CD14-positive monocyte (primary cell): ENCODE results near the gene KCNC1. TPM values are rescaled to one million over a fixed set of nuclear protein-coding genes. Genes with fewer than 3 reads are reported as not detected.

Source experiments
- DNase-seq, 3 donors: peaks; one replicate each; pipeline ENCODE4 v3.0.0-alpha.2; 2011 to 2022
- H2AFZ ChIP-seq: 2 replicates; pipeline ENCODE4 v1.6.0; 2012; ENCODE audit warnings: mild to moderate bottlenecking, low read depth, low read length, inconsistent platforms; ENCODE audit not compliant: insufficient read depth, poor library complexity, severe bottlenecking
- H3K27ac ChIP-seq, 2 donors: 1 replicate in 1 of 2; 2 replicates in 1 of 2; pipeline ENCODE4 v1.5.1; 2012 to 2013; ENCODE audit warnings: low read length in 2 of 2, control low read depth in 1 of 2, inconsistent platforms in 1 of 2, low read depth in 1 of 2, mild to moderate bottlenecking in 1 of 2
- H3K27me3 ChIP-seq, 2 donors: one replicate each; pipeline versions ENCODE4 v1.6.0 to v1.6.1; 2011 to 2013; ENCODE audit warnings: low read length in 2 of 2; ENCODE audit not compliant: control insufficient read depth in 2 of 2, insufficient read depth in 2 of 2
- H3K36me3 ChIP-seq, 2 donors: replicated peaks in 1 of 2; 1 replicate in 1 of 2; 2 replicates in 1 of 2; pipeline versions ENCODE4 v1.5.1 to v1.6.1; 2012 to 2013; ENCODE audit warnings: low read length in 2 of 2, control low read depth in 1 of 2, inconsistent platforms in 1 of 2, mild to moderate bottlenecking in 1 of 2; ENCODE audit not compliant: insufficient read depth in 2 of 2, control insufficient read depth in 1 of 2
- H3K4me1 ChIP-seq, 2 donors: 1 replicate in 1 of 2; 2 replicates in 1 of 2; pipeline versions ENCODE4 v1.5.1 to v1.6.1; 2012 to 2013; ENCODE audit warnings: low read length in 2 of 2, control low read depth in 1 of 2, inconsistent platforms in 1 of 2, mild to moderate bottlenecking in 1 of 2, moderate library complexity in 1 of 2; ENCODE audit not compliant: insufficient read depth in 2 of 2, control insufficient read depth in 1 of 2
- H3K4me2 ChIP-seq: replicated peaks from 2 replicates; pipeline ENCODE3; 2012; ENCODE audit warnings: low read length, moderate library complexity, mild to moderate bottlenecking; ENCODE audit not compliant: poor library complexity, severe bottlenecking; ENCODE audit errors: extremely low read depth
- H3K4me3 ChIP-seq, 3 experiments: fragments of 200-600 bp in 1 of 3; sonication (generic) in 1 of 3; replicated peaks in 1 of 3; 1 replicate in 2 of 3; 2 replicates in 1 of 3; pipeline ENCODE4 v1.5.1; 2011 to 2013; ENCODE audit warnings: low read length in 3 of 3, mild to moderate bottlenecking in 3 of 3, control low read depth in 2 of 3, low read depth in 2 of 3, inconsistent platforms in 1 of 3, moderate library complexity in 1 of 3
- H3K79me2 ChIP-seq: 2 replicates; pipeline ENCODE4 v1.6.0; 2012; ENCODE audit warnings: mild to moderate bottlenecking, control low read depth, inconsistent platforms, low read length, moderate library complexity; ENCODE audit not compliant: insufficient read depth
- H3K9ac ChIP-seq: 2 replicates; pipeline ENCODE4 v1.6.0; 2017; ENCODE audit warnings: low read length, mild to moderate bottlenecking; ENCODE audit not compliant: insufficient read depth, poor library complexity, severe bottlenecking
- H3K9me3 ChIP-seq, 2 donors: replicated peaks in 1 of 2; 1 replicate in 1 of 2; 2 replicates in 1 of 2; pipeline versions ENCODE4 v1.5.1 to v1.6.1; 2012 to 2013; ENCODE audit warnings: low read length in 2 of 2, control low read depth in 1 of 2; ENCODE audit not compliant: control insufficient read depth in 1 of 2, insufficient read depth in 1 of 2
- H4K20me1 ChIP-seq: 2 replicates; pipeline ENCODE4 v1.6.0; 2012; ENCODE audit warnings: mild to moderate bottlenecking, low read length, control low read depth, moderate library complexity; ENCODE audit not compliant: insufficient read depth
- H3K27ac Mint-ChIP-seq, 7 donors: one replicate each; pipeline ENCODE4 v1.8.0; 2020; ENCODE audit warnings: mild to moderate bottlenecking in 7 of 7, mixed read lengths in 7 of 7, moderate library complexity in 6 of 7, inconsistent platforms in 2 of 7
- H3K27me3 Mint-ChIP-seq, 3 donors: one replicate each; pipeline ENCODE4 v1.8.0; 2021 to 2022; ENCODE audit warnings: low read depth in 3 of 3, mild to moderate bottlenecking in 3 of 3, mixed read lengths in 3 of 3, moderate library complexity in 3 of 3, inconsistent platforms in 1 of 3
- H3K36me3 Mint-ChIP-seq, 2 donors: one replicate each; pipeline ENCODE4 v1.8.0; 2020; ENCODE audit warnings: mixed read lengths in 2 of 2, inconsistent platforms in 1 of 2, mild to moderate bottlenecking in 1 of 2
- H3K4me1 Mint-ChIP-seq: one replicate; pipeline ENCODE4 v1.8.0; 2020; ENCODE audit warnings: mild to moderate bottlenecking, mixed read lengths
- H3K4me3 Mint-ChIP-seq, 2 donors: one replicate each; pipeline ENCODE4 v1.8.0; 2020; ENCODE audit warnings: mild to moderate bottlenecking in 2 of 2, mixed read lengths in 2 of 2, moderate library complexity in 1 of 2
- H3K9me3 Mint-ChIP-seq, 7 donors: one replicate each; pipeline ENCODE4 v1.8.0; 2020 to 2022; ENCODE audit warnings: mixed read lengths in 7 of 7, mild to moderate bottlenecking in 6 of 7, moderate library complexity in 6 of 7, inconsistent platforms in 2 of 7
- CTCF ChIP-seq: fragments of 200-600 bp; IDR thresholded peaks from one replicate; pipeline ENCODE4 v1.8.0; 2022; ENCODE audit warnings: antibody characterized with exemption, mild to moderate bottlenecking
- WGBS: methylation state at CpG from one replicate; pipeline ENCODE4 v1.1.5; 2013; ENCODE audit warnings: missing lambda C conversion rate; ENCODE audit not compliant: insufficient coverage; 5-methylcytosine and 5-hydroxymethylcytosine counted together
- intact Hi-C, 2 donors: fragments of 100-400 bp; cut with micrococcal nuclease; formaldehyde crosslinking; loops; one replicate each; pipeline versions ENCODE4 v1.15.0 to v1.15.1; 2023
- polyA plus RNA-seq, 3 donors: library from polyadenylated mRNA; depleted of rRNA in 1 of 3; unstranded in 2 of 3; stranded (reverse) in 1 of 3; fragments of 300-500 nt in 2 of 3; fragments of >200 nt in 1 of 3; fragmentation: Illumina TruSeq in 2 of 3; gene quantifications; 1 replicate in 2 of 3; 2 replicates in 1 of 3; pipeline ENCODE4 v1.2.3, GENCODE V29; 2012 to 2021

The KCNC1 gene
- polyA plus RNA-seq, 3 donors, result not detected

DNA sequence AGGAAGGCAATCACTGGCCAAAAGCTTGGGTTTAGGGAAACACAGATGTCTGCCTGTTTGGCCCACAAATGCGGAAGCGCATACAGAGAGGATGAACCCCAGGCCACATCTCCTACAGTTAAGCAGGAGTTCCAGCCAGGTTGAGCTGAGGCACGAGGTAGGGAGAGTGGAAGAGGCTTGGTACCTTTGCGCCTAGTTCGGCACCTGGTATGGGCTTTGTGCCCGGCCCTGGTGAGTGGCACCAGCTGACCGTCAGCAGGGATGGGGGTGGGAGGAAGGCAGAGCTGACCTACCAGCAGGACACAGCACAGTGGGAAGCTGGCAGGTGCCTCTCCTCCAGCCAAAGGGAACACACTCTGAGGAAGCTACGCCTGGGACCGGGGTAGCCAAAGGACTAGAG is 57.6 kb downstream of the KCNC1 start:
- TF ChIP-seq CTCF, result no peak

DNA sequence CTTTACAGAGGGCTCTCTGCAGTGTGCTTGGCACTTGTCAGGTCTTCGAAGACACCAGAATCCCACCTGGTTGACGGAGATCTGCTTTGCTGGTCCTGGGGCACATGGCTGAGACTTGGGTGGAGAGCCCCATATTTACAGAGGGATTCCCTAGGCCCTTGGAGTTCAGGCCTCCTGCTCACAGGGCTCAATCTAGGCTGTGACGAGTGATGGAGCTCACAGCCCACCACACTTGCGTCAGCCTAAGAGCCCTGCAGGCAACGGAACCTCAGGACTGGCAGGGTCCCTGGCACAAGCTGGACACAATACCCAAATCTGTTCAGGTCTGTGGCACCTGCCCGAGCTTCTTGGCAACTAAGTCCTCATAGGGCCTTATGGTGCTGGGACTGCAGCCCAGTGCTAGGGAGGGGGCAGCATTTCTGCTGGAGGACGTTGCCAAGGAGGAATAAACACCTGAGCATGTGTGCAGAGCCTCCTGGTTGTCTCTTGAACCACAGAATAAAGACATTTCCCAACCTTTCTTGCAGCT is 59.1 kb downstream of the KCNC1 start:
- H4K20me1 ChIP-seq, result no peaks in the 10 kb centered on the region
- no peaks in the 10 kb centered on the region for H3K4me1 ChIP-seq
- H2AFZ ChIP-seq, result no peak overlapping the region
- WGBS, result 97% methylated on average over 6 of the region's 7 CpGs
- no peak overlapping the region for H3K4me2 ChIP-seq
- H3K79me2 ChIP-seq, result no peaks in the 10 kb centered on the region
- DNase-seq, result no peak
- no peaks in the 10 kb centered on the region for H3K36me3 ChIP-seq
- intact Hi-C loops, result no loop called here
- Mint-ChIP-seq H3K36me3 (no peaks in the 10 kb centered on the region), H3K4me1 (no peaks in the 10 kb centered on the region), H3K27me3 (peaks cover 0 to 1% (median 0%) of the 10 kb centered on the region in 3 donors), H3K27ac (no peak overlapping the region), H3K9me3 (no peaks in the 10 kb centered on the region), H3K4me3 (no peak overlapping the region)
- no peaks in the 10 kb centered on the region for H3K27me3 ChIP-seq
- H3K9me3 ChIP-seq, result no peaks in the 10 kb centered on the region
- no peak overlapping the region for H3K4me3 ChIP-seq
- no peak overlapping the region for H3K9ac ChIP-seq
- no peak for TF ChIP-seq CTCF
- no peak overlapping the region for H3K27ac ChIP-seq

More for the DNA sequence above, 57.6 kb downstream of the KCNC1 start:
- no peaks in the 10 kb centered on the region for H3K79me2 ChIP-seq
- H4K20me1 ChIP-seq, result no peaks in the 10 kb centered on the region
- no peak for DNase-seq
- Mint-ChIP-seq H3K4me1 (no peaks in the 10 kb centered on the region), H3K9me3 (no peaks in the 10 kb centered on the region), H3K4me3 (no peak overlapping the region), H3K27ac (no peak overlapping the region), H3K27me3 (peaks cover 0 to 1% (median 0%) of the 10 kb centered on the region in 3 donors), H3K36me3 (peaks cover 0 to 4% of the 10 kb centered on the region in 2 donors)
- no peaks in the 10 kb centered on the region for H3K27me3 ChIP-seq
- H2AFZ ChIP-seq, result no peak overlapping the region
- no peaks in the 10 kb centered on the region for H3K36me3 ChIP-seq
- H3K27ac ChIP-seq, result no peak overlapping the region
- H3K4me2 ChIP-seq, result no peak overlapping the region
- H3K9me3 ChIP-seq, result no peaks in the 10 kb centered on the region
- no peak overlapping the region for H3K4me3 ChIP-seq
- no peaks in the 10 kb centered on the region for H3K4me1 ChIP-seq
- H3K9ac ChIP-seq, result no peak overlapping the region
- intact Hi-C loops, result no loop called here
- WGBS, result 99% methylated on average over 9 of the region's 9 CpGs
